Effector memory CD8-positive, alpha-beta T cell (primary cell): ENCODE results near the gene SMIM32.

ENCODE experiments used
- ATAC-seq: fragments of 150-1000 bp; cut with Tn5 transposase; replicated peaks from 2 replicates; pipeline ENCODE4 v1.10.0; 2021; ENCODE audit warnings: mild to moderate bottlenecking, moderate library complexity
- DNase-seq, 3 experiments: peaks; one replicate each; pipeline ENCODE4 v3.0.0; 2021
- H3K27ac Mint-ChIP-seq, 2 donors: one replicate each; pipeline ENCODE4 v1.8.0; 2022; ENCODE audit warnings: mild to moderate bottlenecking in 2 of 2, mixed read lengths in 2 of 2, moderate library complexity in 2 of 2
- H3K27me3 Mint-ChIP-seq, 2 donors: one replicate each; pipeline ENCODE4 v1.8.0; 2022; ENCODE audit warnings: mixed read lengths in 2 of 2
- H3K36me3 Mint-ChIP-seq: one replicate; pipeline ENCODE4 v1.8.0; 2022; ENCODE audit warnings: mild to moderate bottlenecking, moderate library complexity, mixed read lengths; ENCODE audit not compliant: insufficient read depth
- H3K4me1 Mint-ChIP-seq, 2 donors: one replicate each; pipeline ENCODE4 v1.8.0; 2022; ENCODE audit warnings: low read depth in 2 of 2, mixed read lengths in 2 of 2
- H3K4me3 Mint-ChIP-seq, 2 donors: one replicate each; pipeline ENCODE4 v1.8.0; 2022; ENCODE audit warnings: mild to moderate bottlenecking in 2 of 2, mixed read lengths in 2 of 2, moderate library complexity in 2 of 2
- H3K9me3 Mint-ChIP-seq, 2 donors: one replicate each; pipeline ENCODE4 v1.8.0; 2022; ENCODE audit warnings: mixed read lengths in 2 of 2

SMIM32 gene

GRCh38 chr5:136190904-136191303 lies 2.1 kb downstream of the SMIM32 start:
- ATAC-seq (no peak), DNase-seq (no peak)
- no peaks in the 10 kb centered on the region for H3K9me3 Mint-ChIP-seq
- no peak overlapping the region for H3K4me3 Mint-ChIP-seq
- H3K27ac Mint-ChIP-seq: no peak overlapping the region
- H3K4me1 Mint-ChIP-seq: peaks cover 0 to 5% of the 10 kb centered on the region in 2 donors
- peaks cover 30 to 50% of the 10 kb centered on the region in 2 donors for H3K27me3 Mint-ChIP-seq
- H3K36me3 Mint-ChIP-seq: peaks cover 3% of the 10 kb centered on the region

- Mint-ChIP-seq H3K4me1 (peaks cover 0 to 5% of the 10 kb centered on the region in 2 donors), H3K36me3 (peaks cover 3% of the 10 kb centered on the region), H3K27ac (no peak overlapping the region), H3K27me3 (peaks cover 23 to 43% of the 10 kb centered on the region in 2 donors), H3K4me3 (no peak overlapping the region), H3K9me3 (no peaks in the 10 kb centered on the region)
- ATAC-seq (no peak), DNase-seq (no peak)
Measured at GRCh38 chr5:136190091-136190720, 2.8 kb downstream of the SMIM32 start.

DNA sequence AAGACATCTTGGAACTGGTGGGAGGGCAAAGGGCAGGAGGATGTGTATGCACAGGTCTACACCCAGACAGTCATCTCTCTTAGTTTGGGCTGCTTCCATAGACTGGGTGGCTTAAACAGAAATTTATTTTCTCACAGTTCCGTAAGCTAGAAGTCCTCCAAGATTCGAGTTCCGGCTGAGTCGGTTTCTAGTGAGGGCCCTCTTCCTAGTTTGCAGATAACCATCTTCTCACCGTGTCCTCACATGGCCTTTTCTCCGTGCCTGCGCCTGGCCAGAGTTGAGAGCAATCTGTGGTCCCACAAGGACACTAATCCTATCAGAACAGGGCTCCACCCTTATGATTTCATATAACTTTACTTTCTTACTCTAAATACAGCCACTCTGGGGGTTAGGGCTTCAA lies 4.1 kb downstream of the SMIM32 start:
- Mint-ChIP-seq H3K27ac (no peak overlapping the region), H3K36me3 (peaks cover 3% of the 10 kb centered on the region), H3K9me3 (no peaks in the 10 kb centered on the region), H3K4me3 (no peak overlapping the region), H3K27me3 (peaks cover 11 to 30% of the 10 kb centered on the region in 2 donors), H3K4me1 (peaks cover 0 to 5% of the 10 kb centered on the region in 2 donors)
- DNase-seq: no peak
- no peak for ATAC-seq

- ATAC-seq: no peak
- peaks cover 6 to 14% of the 10 kb centered on the region in 2 donors for H3K27me3 Mint-ChIP-seq
Measured at GRCh38 chr5:136186796-136187195, 6.2 kb downstream of the SMIM32 start.

DNA sequence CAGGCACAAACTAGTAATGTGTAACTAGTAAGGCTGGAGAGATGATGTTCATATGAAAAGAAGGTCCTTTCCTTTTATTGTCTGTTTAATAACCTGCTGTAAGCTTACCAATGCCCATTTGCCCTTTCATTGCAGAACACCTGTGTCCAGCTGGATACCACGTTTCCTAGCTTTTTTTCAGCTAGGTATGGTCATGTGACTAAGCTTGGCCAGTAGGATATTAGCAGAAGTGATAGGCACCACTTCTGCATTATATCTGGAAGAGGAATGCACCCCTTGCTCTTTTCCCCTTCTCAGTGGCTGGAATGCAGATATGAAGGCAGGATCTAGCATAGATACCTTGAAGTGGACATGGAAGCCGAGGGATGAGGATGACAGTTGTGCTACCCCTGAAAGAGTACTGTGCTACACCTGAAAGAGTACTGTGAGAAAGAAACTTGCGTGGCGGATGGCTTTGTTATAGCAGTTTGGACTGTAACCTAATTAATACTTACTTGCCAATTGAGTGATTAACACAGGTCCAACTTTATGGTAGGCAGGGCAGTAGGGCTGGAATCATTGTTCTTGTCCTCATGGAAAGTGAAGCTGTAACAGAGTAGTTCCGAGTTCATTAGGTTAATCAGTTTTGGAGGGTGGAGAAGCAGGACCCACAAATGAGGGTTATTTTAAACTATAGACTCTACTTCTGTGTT lies 6.8 kb downstream of the SMIM32 start:
- no peaks in the 10 kb centered on the region for H3K36me3 Mint-ChIP-seq
- H3K27ac Mint-ChIP-seq: no peak overlapping the region
- no peaks in the 10 kb centered on the region for H3K9me3 Mint-ChIP-seq
- no peak for DNase-seq
- no peak for ATAC-seq
- no peaks in the 10 kb centered on the region for H3K4me1 Mint-ChIP-seq
- no peak overlapping the region for H3K4me3 Mint-ChIP-seq
- peaks cover 0 to 7% of the 10 kb centered on the region in 2 donors for H3K27me3 Mint-ChIP-seq

More at GRCh38 chr5:136186796-136187195, 6.2 kb downstream of the SMIM32 start:
- Mint-ChIP-seq H3K9me3 (no peaks in the 10 kb centered on the region), H3K4me1 (peaks cover 0 to 4% of the 10 kb centered on the region in 2 donors), H3K36me3 (peaks cover 3% of the 10 kb centered on the region), H3K4me3 (no peak overlapping the region), H3K27ac (no peak overlapping the region)
- no peak for DNase-seq

GRCh38 chr5:136182618-136183017 lies 10.3 kb downstream of the SMIM32 start:
- no peak overlapping the region for H3K27ac Mint-ChIP-seq

DNA sequence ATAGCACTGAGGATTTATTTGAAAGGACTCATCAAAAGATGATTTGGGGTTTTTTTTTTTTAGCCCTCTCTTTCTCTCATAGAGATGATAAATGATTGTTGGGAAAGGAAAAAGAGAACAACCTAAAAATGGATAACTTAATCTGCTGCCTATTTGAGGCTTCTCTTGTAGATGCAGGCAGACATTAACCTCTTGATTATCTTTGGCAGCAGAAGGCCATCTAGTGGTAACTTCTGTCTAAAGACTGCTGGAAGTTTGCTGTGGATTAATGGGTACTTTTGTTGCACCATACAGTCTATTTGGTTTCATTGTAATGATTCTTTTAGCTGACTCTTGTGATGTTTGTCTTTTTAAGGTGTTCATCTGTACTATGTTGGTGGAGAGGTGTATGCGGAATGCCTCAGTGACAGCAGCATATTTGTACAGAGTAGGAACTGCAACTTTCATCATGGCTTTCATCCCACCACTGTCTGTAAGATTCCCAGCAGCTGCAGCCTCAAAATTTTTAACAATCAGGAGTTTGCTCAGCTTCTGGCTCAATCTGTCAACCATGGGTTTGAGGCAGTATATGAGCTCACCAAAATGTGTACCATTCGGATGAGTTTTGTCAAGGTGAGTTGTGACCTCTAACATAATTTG lies 18.8 kb downstream of the SMIM32 start:
- Mint-ChIP-seq H3K9me3 (no peaks in the 10 kb centered on the region), H3K27ac (no peak overlapping the region), H3K4me3 (no peak overlapping the region), H3K27me3 (no peaks in the 10 kb centered on the region), H3K4me1 (peaks cover 0 to 3% of the 10 kb centered on the region in 2 donors), H3K36me3 (peaks cover 49% of the 10 kb centered on the region)
- ATAC-seq: no peak
- DNase-seq: no peak

More at GRCh38 chr5:136182618-136183017, 10.3 kb downstream of the SMIM32 start:
- H3K27me3 Mint-ChIP-seq: no peaks in the 10 kb centered on the region
- H3K4me1 Mint-ChIP-seq: no peaks in the 10 kb centered on the region
- no peak for ATAC-seq
- peaks cover 14% of the 10 kb centered on the region for H3K36me3 Mint-ChIP-seq
- no peak overlapping the region for H3K4me3 Mint-ChIP-seq
- no peak for DNase-seq
- H3K9me3 Mint-ChIP-seq: no peaks in the 10 kb centered on the region

DNA sequence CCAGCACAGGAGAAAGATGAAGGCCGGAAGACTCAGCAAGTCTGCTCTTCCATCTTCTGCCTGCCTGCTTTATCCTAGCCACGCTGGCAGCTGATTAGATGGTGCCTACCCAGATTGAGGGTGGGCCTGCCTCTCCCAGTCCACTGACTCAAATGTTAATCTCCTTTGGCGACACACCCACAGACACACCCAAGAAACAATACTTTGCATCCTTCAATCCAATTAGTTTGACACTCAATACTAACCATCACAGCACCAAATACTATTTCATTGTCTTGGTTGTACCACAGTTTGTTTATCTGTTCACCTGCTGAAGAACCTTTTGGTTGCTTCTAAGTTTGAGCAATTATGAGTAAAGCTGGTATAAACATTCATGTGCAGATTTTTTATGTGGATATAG lies 23.7 kb downstream of the SMIM32 start:
- no peak overlapping the region for H3K4me3 Mint-ChIP-seq
- H3K36me3 Mint-ChIP-seq: peaks cover 48% of the 10 kb centered on the region
- H3K27me3 Mint-ChIP-seq: no peaks in the 10 kb centered on the region
- DNase-seq (no peak), ATAC-seq (no peak)
- H3K4me1 Mint-ChIP-seq: peaks cover 0 to 4% of the 10 kb centered on the region in 2 donors
- H3K27ac Mint-ChIP-seq: no peak overlapping the region
- H3K9me3 Mint-ChIP-seq: no peaks in the 10 kb centered on the region

DNA sequence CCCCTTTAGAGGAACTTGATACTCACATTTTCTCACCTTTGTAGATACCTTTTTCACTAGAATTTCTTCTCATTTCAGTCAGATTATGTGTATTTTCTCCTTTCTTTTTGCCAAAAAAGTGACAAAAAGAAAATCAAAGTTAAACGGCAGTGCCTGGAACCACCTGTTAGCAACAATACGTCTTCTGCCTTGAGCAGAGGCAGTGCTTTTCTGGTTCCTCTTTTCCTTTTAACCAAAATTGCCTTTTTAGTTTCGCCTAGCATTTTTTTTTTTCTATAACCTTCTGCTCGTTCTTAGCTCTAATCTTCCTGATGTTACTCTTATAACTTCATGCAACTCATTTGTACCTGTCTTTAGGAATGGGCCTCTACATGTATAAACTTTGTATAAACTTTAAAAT lies 26.1 kb downstream of the SMIM32 start:
- Mint-ChIP-seq H3K9me3 (no peaks in the 10 kb centered on the region), H3K4me3 (no peak overlapping the region), H3K36me3 (peaks cover 42% of the 10 kb centered on the region), H3K4me1 (peaks cover 2 to 4% of the 10 kb centered on the region in 2 donors), H3K27ac (no peak overlapping the region), H3K27me3 (no peaks in the 10 kb centered on the region)
- DNase-seq (no peak), ATAC-seq (no peak)

GRCh38 chr5:136164226-136164625 lies 28.7 kb downstream of the SMIM32 start:
- Mint-ChIP-seq H3K4me1 (peaks cover 6 to 8% of the 10 kb centered on the region in 2 donors), H3K27me3 (no peaks in the 10 kb centered on the region), H3K27ac (no peak overlapping the region), H3K9me3 (no peaks in the 10 kb centered on the region), H3K36me3 (peaks cover 42% of the 10 kb centered on the region), H3K4me3 (no peak overlapping the region)
- ATAC-seq (no peak), DNase-seq (no peak)

GRCh38 chr5:136162008-136162407 lies 31.0 kb downstream of the SMIM32 start:
- peaks cover 35% of the 10 kb centered on the region for H3K36me3 Mint-ChIP-seq
- H3K9me3 Mint-ChIP-seq: no peaks in the 10 kb centered on the region

GRCh38 chr5:136159457-136159856 lies 33.5 kb downstream of the SMIM32 start:
- Mint-ChIP-seq H3K27ac (no peak overlapping the region), H3K27me3 (no peaks in the 10 kb centered on the region), H3K9me3 (no peaks in the 10 kb centered on the region), H3K4me1 (peaks cover 11 to 22% of the 10 kb centered on the region in 2 donors), H3K4me3 (no peak overlapping the region), H3K36me3 (peaks cover 28% of the 10 kb centered on the region)
- no peak for ATAC-seq
- DNase-seq: no peak

More at GRCh38 chr5:136162008-136162407, 31.0 kb downstream of the SMIM32 start:
- no peak overlapping the region for H3K4me3 Mint-ChIP-seq
- ATAC-seq: no peak
- H3K27ac Mint-ChIP-seq: peak overlapping the region in 1 of 2 donors; percentile 58
- DNase-seq: no peak
- peaks cover 7 to 9% of the 10 kb centered on the region in 2 donors for H3K4me1 Mint-ChIP-seq
- no peaks in the 10 kb centered on the region for H3K27me3 Mint-ChIP-seq

DNA sequence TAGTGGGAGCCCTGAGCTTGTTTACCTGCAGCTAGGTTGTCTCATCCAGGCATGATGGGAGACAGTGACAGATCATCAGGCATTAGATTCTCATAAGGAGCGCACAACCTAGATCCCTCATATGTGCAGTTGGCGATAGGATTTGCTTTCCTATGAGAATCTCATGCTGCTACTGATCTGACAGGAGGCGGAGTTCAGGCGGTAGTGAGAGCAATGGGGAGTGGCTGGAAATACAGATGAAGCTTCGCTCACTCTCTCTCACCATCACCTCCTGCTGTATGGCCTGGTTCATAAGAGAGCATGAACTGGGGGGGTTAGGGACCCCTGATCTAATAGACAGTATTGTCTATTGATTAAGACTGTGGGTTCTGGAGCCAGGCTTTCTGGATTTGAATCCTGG lies 35.4 kb downstream of the SMIM32 start:
- no peak for DNase-seq
- H3K9me3 Mint-ChIP-seq: no peaks in the 10 kb centered on the region
- ATAC-seq: no peak
- H3K27ac Mint-ChIP-seq: peak overlapping the region in 1 of 2 donors; percentile 42
- H3K4me3 Mint-ChIP-seq: no peak overlapping the region
- peaks cover 11 to 32% of the 10 kb centered on the region in 2 donors for H3K4me1 Mint-ChIP-seq
- H3K36me3 Mint-ChIP-seq: peaks cover 24% of the 10 kb centered on the region
- H3K27me3 Mint-ChIP-seq: no peaks in the 10 kb centered on the region

DNA sequence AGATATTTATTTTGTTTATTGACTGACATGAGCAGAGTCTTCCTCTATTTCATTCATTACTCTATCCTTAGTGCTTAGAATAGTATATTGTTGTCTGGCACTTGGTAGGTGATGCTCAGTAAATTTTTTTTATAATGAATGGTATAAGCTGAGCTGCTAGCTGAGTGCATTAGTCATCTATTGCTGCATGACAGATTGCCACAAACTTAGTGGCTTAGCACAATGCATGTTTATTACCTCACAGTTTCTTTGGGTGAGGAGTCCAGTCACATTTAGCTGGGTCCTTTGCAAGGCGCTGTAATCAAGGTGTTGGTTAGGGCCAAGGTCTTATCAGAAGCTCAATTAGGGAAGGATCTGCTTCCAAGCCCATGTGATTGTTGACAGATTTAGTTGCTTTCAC lies 37.2 kb downstream of the SMIM32 start:
- peaks cover 20% of the 10 kb centered on the region for H3K36me3 Mint-ChIP-seq
- H3K27ac Mint-ChIP-seq: no peak overlapping the region
- peaks cover 7 to 40% of the 10 kb centered on the region in 2 donors for H3K4me1 Mint-ChIP-seq
- no peak overlapping the region for H3K4me3 Mint-ChIP-seq
- H3K27me3 Mint-ChIP-seq: no peaks in the 10 kb centered on the region
- no peak for DNase-seq
- no peak for ATAC-seq
- H3K9me3 Mint-ChIP-seq: no peaks in the 10 kb centered on the region
